Coronary artery (tissue), 2 donors: ENCODE data around the gene SEMA4F.

ENCODE experiments used
- DNase-seq: peaks from one replicate; pipeline ENCODE4 v3.0.0-alpha.2; 2017; ENCODE audit warnings: low spot score
- H3K27ac ChIP-seq, 2 donors: fragments of 200-600 bp; sonication (generic); one replicate each; pipeline ENCODE4 v1.5.1; 2016 to 2019
- H3K4me3 ChIP-seq: fragments of 200-600 bp; sonication (generic); 2 replicates; pipeline ENCODE4 v1.5.1; 2016; ENCODE audit warnings: mild to moderate bottlenecking, moderate library complexity
- CTCF ChIP-seq: fragments of 200-600 bp; sonication (generic); IDR thresholded peaks from one replicate; pipeline ENCODE4 v1.5.1; 2019; ENCODE audit warnings: antibody characterized with exemption

Gene SEMA4F

GRCh38 chr2:74704216-74704615 lies 50.2 kb downstream of the SEMA4F start:
- Histone ChIP-seq H3K4me3 (no peak overlapping the region), H3K27ac (no peak overlapping the region)
- no peak for TF ChIP-seq CTCF
- no peak for DNase-seq

DNA sequence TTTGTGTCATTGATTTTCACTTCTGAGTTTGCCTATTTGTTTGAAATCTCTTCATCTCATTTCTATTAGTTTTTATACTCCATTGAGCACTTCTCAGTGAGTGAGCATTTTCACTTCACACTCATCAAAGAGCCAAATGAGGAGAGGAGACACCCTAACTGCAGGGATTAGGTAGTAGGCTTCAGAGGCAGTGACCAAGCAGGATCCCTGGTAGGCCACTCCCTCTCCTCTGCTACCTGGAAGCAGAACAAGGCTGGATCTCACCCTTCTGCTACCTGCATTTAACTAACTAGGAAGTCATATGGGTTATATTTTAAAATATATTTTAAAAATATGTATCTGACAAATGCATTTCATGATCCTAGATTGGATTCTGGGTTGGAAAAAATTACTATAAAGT lies 52.7 kb downstream of the SEMA4F start:
- no peak overlapping the region for H3K4me3 ChIP-seq
- TF ChIP-seq CTCF, result no peak
- DNase-seq, result no peak
- H3K27ac ChIP-seq, result no peak overlapping the region

DNA sequence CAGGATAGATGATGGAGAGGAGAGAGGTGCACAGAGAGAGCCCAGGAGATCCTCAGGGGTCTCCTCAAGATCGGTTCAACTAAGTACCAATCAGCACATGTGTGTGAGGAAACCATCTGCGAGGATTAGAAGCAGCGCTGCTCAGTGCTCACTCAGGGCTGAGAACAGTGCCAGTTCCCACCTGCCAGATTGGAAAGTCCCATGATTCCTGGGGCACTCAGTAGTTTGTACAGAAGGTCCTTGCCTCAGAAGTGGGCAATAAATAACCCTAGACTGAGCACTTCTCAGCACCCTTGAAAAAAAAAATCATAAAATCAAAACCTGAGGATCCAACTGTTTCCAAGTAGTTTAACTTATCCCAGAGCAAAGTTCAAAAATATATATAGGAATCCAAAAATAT lies 53.8 kb downstream of the SEMA4F start:
- H3K27ac ChIP-seq, result no peak overlapping the region
- no peak overlapping the region for H3K4me3 ChIP-seq
- DNase-seq, result no peak
- no peak for TF ChIP-seq CTCF

- Histone ChIP-seq H3K27ac (no peak overlapping the region), H3K4me3 (no peak overlapping the region)
- TF ChIP-seq CTCF, result no peak
- DNase-seq, result no peak
Measured at GRCh38 chr2:74708296-74708695, 54.2 kb downstream of the SEMA4F start.

DNA sequence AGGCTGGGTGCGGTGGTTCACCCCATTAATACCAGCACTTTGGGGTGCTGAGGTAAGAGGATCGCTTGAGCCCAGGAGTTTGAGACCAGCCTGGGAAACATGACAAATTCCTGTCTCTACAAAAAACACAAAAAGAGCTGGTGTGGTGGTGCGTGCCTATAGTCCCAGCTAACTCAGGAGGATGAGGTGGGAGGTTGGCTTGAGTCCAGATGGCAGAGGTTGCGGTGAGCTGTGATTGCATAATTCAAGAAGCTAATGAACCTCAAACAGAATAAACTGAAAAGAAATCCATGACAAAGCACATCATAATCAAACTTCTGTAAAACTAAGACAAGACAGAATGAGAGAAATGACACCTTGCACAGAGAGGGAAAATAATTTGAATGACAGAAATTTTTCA lies 54.8 kb downstream of the SEMA4F start:
- DNase-seq, result no peak
- no peak overlapping the region for H3K27ac ChIP-seq
- H3K4me3 ChIP-seq, result no peak overlapping the region
- TF ChIP-seq CTCF, result no peak

- Histone ChIP-seq H3K4me3 (no peak overlapping the region), H3K27ac (no peak overlapping the region)
- TF ChIP-seq CTCF, result no peak
- no peak for DNase-seq
Measured at GRCh38 chr2:74712223-74713053, 58.4 kb downstream of the SEMA4F start.

DNA sequence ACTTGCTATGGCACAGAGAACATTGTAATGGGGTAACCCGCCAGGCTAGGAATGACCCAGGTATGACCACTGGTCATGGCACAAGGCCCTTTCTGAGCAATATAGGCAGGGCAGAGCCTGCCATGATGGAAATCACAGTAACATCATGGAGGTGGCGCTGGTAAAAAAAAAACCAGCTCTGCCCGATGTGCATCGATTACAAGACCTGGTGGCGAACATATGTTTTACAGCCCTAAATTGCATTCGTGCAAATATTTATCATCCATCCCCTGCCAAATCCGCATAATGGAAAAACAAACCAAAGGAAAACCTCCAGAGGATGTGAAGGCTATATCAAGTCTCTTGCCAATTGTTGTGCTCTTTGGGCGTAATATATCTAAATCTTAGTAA lies 60.6 kb downstream of the SEMA4F start:
- Histone ChIP-seq H3K4me3 (peak overlapping the region; percentile 88), H3K27ac (no peak overlapping the region)
- TF ChIP-seq CTCF, result no peak
- DNase-seq, result no peak
